Erythroblast (primary cell): Measurements from ENCODE around the gene CHD1.

Source experiments
- GATA1 ChIP-seq: IDR thresholded peaks from 2 replicates; pipeline ENCODE4 v1.6.1; 2011; ENCODE audit warnings: low read depth, mild to moderate bottlenecking, control low read depth, low read length, moderate library complexity
- POLR2A ChIP-seq: IDR thresholded peaks from 2 replicates; pipeline ENCODE4 v1.6.1; 2011; ENCODE audit warnings: mild to moderate bottlenecking, low read length

DNA sequence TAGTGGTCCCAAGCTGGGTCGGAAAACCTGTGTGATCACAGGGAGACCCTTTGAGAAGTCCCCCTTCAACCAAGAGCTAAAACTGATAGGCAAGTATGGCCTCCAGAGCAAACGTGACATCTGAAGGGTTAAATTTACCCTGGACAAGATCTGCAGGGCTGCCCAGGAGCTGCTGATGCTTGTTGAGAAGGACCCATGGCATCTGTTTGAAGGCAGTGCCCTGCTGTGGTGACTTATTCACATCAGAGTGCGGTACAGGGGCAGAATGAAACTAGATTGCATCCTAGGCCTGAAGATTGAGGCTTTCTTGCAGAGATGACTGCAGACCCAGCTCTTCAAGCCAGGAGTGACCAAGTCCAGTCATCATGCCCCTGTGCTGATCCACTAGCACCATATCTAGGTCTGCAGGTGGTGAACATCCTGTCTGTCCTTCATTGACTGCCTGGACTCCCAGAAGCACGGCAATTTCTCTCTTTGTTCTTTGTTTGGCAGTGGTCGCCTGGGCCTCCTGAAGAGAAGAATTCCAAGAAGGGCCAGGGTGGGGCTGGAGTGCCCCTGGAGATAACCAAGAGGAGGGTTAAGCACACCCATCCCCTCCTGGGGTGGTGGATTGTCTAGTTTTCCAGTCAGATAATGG lies 25.7 kb upstream of the CHD1 start:
- TF ChIP-seq POLR2A (no peak), GATA1 (no peak)
